Mesothelial cell of epicardium (in vitro differentiated cells): Measurements from ENCODE around the gene RNFT2. TPM values are rescaled to one million over a fixed set of nuclear protein-coding genes. Genes with fewer than 3 reads are reported as not detected.
A peak's percentile ranks its signal among the peaks of the same experiment; 100 is the strongest.

ENCODE experiments used
- DNase-seq, 2 experiments: peaks; one replicate each; pipeline ENCODE4 v3.0.0; 2021; ENCODE audit warnings: low spot score in 2 of 2; ENCODE audit not compliant: unreplicated experiment in 2 of 2
- H3K27ac Mint-ChIP-seq: 2 replicates; pipeline ENCODE4 v1.8.0; 2021; ENCODE audit warnings: mixed read lengths
- H3K27me3 Mint-ChIP-seq: 2 replicates; pipeline ENCODE4 v1.8.0; 2021; ENCODE audit warnings: low read depth, mixed read lengths
- H3K36me3 Mint-ChIP-seq: 2 replicates; pipeline ENCODE4 v1.8.0; 2021; ENCODE audit warnings: mixed read lengths
- H3K4me1 Mint-ChIP-seq: 2 replicates; pipeline ENCODE4 v1.8.0; 2021; ENCODE audit warnings: mixed read lengths
- H3K4me3 Mint-ChIP-seq: 2 replicates; pipeline ENCODE4 v1.8.0; 2021; ENCODE audit warnings: mild to moderate bottlenecking, moderate library complexity, mixed read lengths
- H3K9me3 Mint-ChIP-seq: 2 replicates; pipeline ENCODE4 v1.8.0; 2021; ENCODE audit warnings: mixed read lengths
- total RNA-seq: library from RNA; stranded (reverse); gene quantifications from 3 replicates; pipeline ENCODE4 v1.2.1, GENCODE V29; 2021
- TF ChIP-seq, protein P1 (sequence below): fragments of 200-600 bp; sonication (generic); IDR thresholded peaks from one replicate; pipeline ENCODE4 v1.5.0; 2021; ENCODE audit warnings: antibody characterized with exemption; ENCODE audit not compliant: unreplicated experiment

The RNFT2 gene
- total RNA-seq, 1 donor from 2014 or later: 27.7 TPM

DNA sequence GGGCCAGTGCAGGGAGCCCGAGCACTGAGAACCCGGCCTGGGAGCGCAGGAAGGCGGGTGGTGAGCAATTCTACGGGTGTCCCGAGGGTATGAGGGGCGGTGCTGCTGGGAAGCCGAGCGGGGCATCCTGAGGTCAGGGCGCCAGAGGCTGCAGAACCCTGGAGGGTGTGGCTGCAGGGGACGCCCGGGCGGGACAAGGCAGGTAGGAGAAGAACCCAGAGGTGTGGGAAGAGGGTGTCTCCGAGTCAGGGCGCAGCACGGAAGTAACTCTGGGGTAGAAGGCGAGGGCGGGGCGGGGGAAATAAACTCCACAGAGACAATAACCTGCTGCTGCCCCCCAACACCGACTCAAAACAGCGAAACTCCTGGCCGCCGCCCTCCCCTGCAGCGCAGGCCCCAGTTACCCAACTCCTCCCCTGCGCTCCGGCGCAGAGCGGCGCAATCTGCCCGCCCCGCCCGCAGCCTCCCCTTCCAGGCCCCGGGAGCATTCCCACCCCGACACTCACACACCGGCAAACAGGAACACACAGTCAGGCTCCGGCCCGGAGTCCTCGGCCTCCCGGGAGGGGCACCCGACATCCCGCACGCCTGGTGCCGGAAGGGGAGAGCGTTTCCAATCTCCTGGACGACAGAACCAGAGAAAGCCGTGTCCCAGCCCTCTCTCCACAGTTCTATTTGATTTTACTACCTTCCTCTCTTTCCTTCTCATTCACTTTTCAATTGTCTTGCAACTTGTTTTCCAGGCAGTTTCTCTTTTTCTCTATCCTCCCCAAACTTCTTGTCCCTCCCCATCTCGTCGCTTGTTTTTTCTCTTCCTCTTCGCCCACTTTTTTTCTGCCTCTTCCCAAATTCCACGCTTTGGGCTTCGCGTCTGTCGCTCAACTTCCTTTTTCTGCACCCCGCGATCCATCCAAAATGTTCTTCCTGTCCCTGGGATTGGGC is 140.7 kb downstream of the RNFT2 start:
- Mint-ChIP-seq H3K4me1 (peaks cover 41% of the 10 kb centered on the region), H3K27ac (peak overlapping the region; percentile 27), H3K9me3 (peaks cover 4% of the 10 kb centered on the region), H3K36me3 (peaks cover 5% of the 10 kb centered on the region), H3K27me3 (peaks cover 84% of the 10 kb centered on the region), H3K4me3 (peak overlapping the region; percentile 82)
- TF ChIP-seq, protein P1, sequence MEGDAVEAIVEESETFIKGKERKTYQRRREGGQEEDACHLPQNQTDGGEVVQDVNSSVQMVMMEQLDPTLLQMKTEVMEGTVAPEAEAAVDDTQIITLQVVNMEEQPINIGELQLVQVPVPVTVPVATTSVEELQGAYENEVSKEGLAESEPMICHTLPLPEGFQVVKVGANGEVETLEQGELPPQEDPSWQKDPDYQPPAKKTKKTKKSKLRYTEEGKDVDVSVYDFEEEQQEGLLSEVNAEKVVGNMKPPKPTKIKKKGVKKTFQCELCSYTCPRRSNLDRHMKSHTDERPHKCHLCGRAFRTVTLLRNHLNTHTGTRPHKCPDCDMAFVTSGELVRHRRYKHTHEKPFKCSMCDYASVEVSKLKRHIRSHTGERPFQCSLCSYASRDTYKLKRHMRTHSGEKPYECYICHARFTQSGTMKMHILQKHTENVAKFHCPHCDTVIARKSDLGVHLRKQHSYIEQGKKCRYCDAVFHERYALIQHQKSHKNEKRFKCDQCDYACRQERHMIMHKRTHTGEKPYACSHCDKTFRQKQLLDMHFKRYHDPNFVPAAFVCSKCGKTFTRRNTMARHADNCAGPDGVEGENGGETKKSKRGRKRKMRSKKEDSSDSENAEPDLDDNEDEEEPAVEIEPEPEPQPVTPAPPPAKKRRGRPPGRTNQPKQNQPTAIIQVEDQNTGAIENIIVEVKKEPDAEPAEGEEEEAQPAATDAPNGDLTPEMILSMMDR: no peak
- DNase-seq: peak in 1 of 2 experiments; percentile 61

DNA sequence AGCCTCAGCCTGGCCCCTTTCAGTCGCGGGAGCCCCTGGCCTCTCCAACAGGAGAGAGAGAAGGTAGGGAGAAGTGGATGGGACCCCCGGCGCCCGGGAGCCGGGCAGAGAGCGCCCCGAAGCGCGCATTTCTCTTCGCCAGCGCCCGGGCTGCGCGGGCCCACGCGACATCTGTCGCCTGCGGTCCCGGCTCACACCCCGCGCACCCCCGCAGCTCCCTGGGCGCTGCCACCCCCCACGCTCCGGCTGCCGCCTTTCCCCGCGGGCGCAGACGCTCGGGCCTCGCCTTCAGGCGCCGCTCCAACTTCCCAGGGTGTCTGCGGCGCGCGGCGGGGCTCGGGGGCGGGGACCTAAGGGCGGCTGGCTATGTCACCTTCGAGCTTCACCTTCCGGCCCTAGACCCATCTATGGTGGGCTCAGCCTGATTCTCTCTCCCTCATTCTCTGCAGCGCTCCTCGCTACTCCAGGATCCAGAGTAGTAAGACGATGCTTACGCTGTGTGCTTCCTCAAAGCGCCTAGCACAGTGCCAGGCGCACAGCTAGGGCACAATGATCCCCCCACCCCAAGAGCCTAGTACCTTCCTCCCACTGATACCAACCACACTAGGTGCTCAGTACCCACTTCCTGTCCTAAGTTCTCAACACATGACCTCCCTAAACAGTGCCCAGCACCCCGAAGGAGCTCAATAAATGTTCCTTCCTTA is 141.5 kb downstream of the RNFT2 start:
- DNase-seq: no peak
- peak overlapping the region; percentile 82 for H3K4me3 Mint-ChIP-seq
- peaks cover 41% of the 10 kb centered on the region for H3K4me1 Mint-ChIP-seq
- peaks cover 2% of the 10 kb centered on the region for H3K9me3 Mint-ChIP-seq
- TF ChIP-seq, protein P1: no peak
- H3K27me3 Mint-ChIP-seq: peaks cover 86% of the 10 kb centered on the region
- peaks cover 2% of the 10 kb centered on the region for H3K36me3 Mint-ChIP-seq
- no peak overlapping the region for H3K27ac Mint-ChIP-seq

DNA sequence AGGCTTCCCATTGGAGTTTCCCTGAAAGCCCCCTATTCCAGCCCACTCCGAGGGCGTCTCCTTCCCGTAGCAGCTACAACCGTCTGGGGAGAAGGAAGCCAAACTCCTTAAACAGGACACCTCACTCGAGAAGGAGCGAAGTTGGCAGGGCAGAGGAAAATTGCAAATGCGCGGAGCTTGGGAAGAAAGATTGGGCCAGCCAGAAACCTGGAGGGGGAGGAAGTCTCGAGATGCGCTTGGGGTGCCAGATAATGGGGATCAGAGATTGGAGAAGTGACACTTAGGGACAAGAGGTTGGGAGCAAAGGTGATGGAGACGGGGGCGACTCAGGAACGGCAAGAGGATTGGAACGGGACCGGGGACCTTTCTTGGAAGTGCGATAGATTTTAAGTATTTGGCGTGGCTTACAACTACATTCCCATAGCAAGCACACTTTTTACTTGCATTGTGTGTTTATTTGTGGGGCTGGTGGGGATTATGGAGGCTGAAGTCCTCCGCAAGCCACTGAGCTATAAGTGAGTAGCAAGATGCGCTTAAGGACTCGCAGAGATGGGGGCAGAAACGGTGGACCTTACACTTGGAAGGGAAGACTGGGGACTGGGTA is 142.2 kb downstream of the RNFT2 start:
- H3K27ac Mint-ChIP-seq: peak overlapping the region; percentile 17

DNA sequence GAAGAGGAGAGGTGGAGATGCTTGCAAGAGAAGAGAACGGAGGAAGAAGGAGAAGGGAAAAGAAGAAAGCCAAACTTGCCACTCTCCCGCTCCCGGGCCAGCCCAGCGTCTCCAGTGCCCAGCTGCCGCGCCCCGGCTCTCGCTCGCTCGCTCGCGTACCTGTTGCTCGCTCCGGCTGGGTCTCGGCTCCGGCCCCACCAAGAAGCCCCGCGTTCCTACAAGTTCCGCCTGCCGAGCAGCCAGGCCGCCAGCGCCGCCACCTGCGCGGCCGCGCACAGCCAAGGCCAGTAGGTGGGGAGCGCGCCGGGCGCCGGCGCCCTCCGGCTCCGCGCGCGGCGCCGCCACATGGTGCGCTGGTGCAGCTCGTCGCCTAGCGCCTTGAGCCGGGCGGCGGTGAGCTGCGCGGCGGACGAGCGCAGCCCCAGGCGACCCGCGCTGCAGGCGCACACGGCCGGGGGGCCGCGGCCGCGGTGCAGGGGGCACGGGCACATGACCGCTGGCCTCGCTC is 142.8 kb downstream of the RNFT2 start:
- H3K27me3 Mint-ChIP-seq: peaks cover 88% of the 10 kb centered on the region
- peak overlapping the region; percentile 17 for H3K27ac Mint-ChIP-seq
- peaks cover 40% of the 10 kb centered on the region for H3K4me1 Mint-ChIP-seq
- H3K36me3 Mint-ChIP-seq: no peaks in the 10 kb centered on the region
- peak overlapping the region; percentile 82 for H3K4me3 Mint-ChIP-seq
- DNase-seq: peak in 1 of 2 experiments; percentile 73
- H3K9me3 Mint-ChIP-seq: no peaks in the 10 kb centered on the region
- TF ChIP-seq, protein P1: no peak

More for the DNA sequence above, 142.2 kb downstream of the RNFT2 start:
- H3K4me3 Mint-ChIP-seq: peak overlapping the region; percentile 82
- no peaks in the 10 kb centered on the region for H3K9me3 Mint-ChIP-seq
- H3K4me1 Mint-ChIP-seq: peaks cover 41% of the 10 kb centered on the region
- H3K36me3 Mint-ChIP-seq: no peaks in the 10 kb centered on the region
- no peak for DNase-seq
- TF ChIP-seq, protein P1: no peak
- H3K27me3 Mint-ChIP-seq: peaks cover 87% of the 10 kb centered on the region

DNA sequence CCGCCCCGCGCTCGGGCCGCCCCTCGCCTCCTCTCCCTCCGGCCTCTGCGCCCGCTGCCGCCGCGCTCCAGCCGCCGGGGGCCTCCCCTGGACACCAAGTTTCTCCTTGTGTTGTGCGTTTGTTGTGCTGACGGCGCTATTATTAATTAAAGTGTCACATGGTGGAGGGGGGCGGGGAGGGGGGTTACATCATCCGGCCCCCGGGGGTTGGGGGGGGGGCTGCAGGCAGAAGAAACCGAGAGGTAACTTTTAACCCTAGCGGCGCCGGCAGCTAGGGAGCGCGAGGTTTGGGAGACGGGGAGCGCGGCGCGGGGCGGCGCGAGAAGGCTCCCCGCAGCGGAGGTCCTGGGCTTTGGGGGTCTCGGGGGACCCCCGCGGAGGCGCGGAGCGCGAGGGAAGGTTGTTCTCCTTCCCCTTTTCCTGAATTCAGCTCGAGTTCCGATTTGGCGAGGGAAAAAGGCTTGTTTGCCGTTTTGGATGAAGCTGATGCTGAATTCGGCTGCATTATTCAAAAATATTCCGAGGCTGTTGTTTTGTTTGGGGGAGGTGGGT is 143.3 kb downstream of the RNFT2 start, which contains the start of gene HRK:
HRK (minus strand) TSS at position 117 of the 552 bp plus-strand sequence. CDS start 134 bp downstream, outside the sequence.
- peak within 1 kb of the TSS; percentile 82 for H3K4me3 Mint-ChIP-seq
- no peaks in the 10 kb centered on the region for H3K36me3 Mint-ChIP-seq
- TF ChIP-seq, protein P1: no peak
- peak in 1 of 2 experiments; percentile 45 for DNase-seq
- H3K27ac Mint-ChIP-seq: peak within 1 kb of the TSS; percentile 56
- H3K27me3 Mint-ChIP-seq: peaks cover 85% of the 10 kb centered on the region
- H3K9me3 Mint-ChIP-seq: no peaks in the 10 kb centered on the region
- peaks cover 35% of the 10 kb centered on the region for H3K4me1 Mint-ChIP-seq
